Nephron progenitor cell (in vitro differentiated cells): ENCODE data around the gene POLRMT.

Source experiments
- DNase-seq: peaks from one replicate; pipeline ENCODE4 v3.0.0; 2021
- H3K27ac Mint-ChIP-seq: 2 replicates; pipeline ENCODE4 v1.8.0; 2021; ENCODE audit warnings: mild to moderate bottlenecking, moderate library complexity, mixed read lengths
- H3K27me3 Mint-ChIP-seq: 2 replicates; pipeline ENCODE4 v1.8.0; 2021; ENCODE audit warnings: mild to moderate bottlenecking, low read depth, mixed read lengths; ENCODE audit not compliant: poor library complexity
- H3K36me3 Mint-ChIP-seq: 2 replicates; pipeline ENCODE4 v1.8.0; 2021; ENCODE audit warnings: low read depth, mixed read lengths
- H3K4me1 Mint-ChIP-seq: 2 replicates; pipeline ENCODE4 v1.8.0; 2021; ENCODE audit warnings: mixed read lengths
- H3K4me3 Mint-ChIP-seq: 2 replicates; pipeline ENCODE4 v1.8.0; 2021; ENCODE audit warnings: mild to moderate bottlenecking, moderate library complexity, mixed read lengths
- H3K9me3 Mint-ChIP-seq: 2 replicates; pipeline ENCODE4 v1.8.0; 2021; ENCODE audit warnings: mild to moderate bottlenecking, moderate library complexity, mixed read lengths
- CTCF ChIP-seq: fragments of 200-600 bp; sonication (generic); IDR thresholded peaks from 2 replicates; pipeline ENCODE4 v1.5.0; 2021; ENCODE audit warnings: antibody characterized with exemption

The POLRMT gene

GRCh38 chr19:658916-659839, 25.8 kb upstream of the POLRMT start:
- Mint-ChIP-seq H3K27ac (peak overlapping the region; percentile 54), H3K9me3 (no peaks in the 10 kb centered on the region), H3K4me3 (no peak overlapping the region), H3K36me3 (peaks cover 5% of the 10 kb centered on the region), H3K4me1 (peaks cover 41% of the 10 kb centered on the region), H3K27me3 (peaks cover under 1% of the 10 kb centered on the region)
- TF ChIP-seq CTCF, result no peak
- no peak for DNase-seq

- H3K27ac Mint-ChIP-seq, result no peak overlapping the region
- no peaks in the 10 kb centered on the region for H3K9me3 Mint-ChIP-seq
- H3K4me1 Mint-ChIP-seq, result peaks cover 41% of the 10 kb centered on the region
- DNase-seq, result no peak
- H3K36me3 Mint-ChIP-seq, result peaks cover 5% of the 10 kb centered on the region
- TF ChIP-seq CTCF, result no peak
- H3K27me3 Mint-ChIP-seq, result no peaks in the 10 kb centered on the region
- no peak overlapping the region for H3K4me3 Mint-ChIP-seq
These were observed 24.9 kb upstream of the POLRMT start for GRCh38 chr19:658059-658839.

- H3K4me1 Mint-ChIP-seq, result peaks cover 41% of the 10 kb centered on the region
- H3K36me3 Mint-ChIP-seq, result peaks cover 5% of the 10 kb centered on the region
- no peak for TF ChIP-seq CTCF
- no peaks in the 10 kb centered on the region for H3K27me3 Mint-ChIP-seq
- no peak for DNase-seq
- peak overlapping the region; percentile 42 for H3K27ac Mint-ChIP-seq
- H3K9me3 Mint-ChIP-seq, result no peaks in the 10 kb centered on the region
- H3K4me3 Mint-ChIP-seq, result no peak overlapping the region
These were observed 24.3 kb upstream of the POLRMT start for GRCh38 chr19:657611-658010.

GRCh38 chr19:656751-657559, 23.6 kb upstream of the POLRMT start:
- H3K4me3 Mint-ChIP-seq, result no peak overlapping the region
- no peaks in the 10 kb centered on the region for H3K27me3 Mint-ChIP-seq
- no peak for DNase-seq
- H3K4me1 Mint-ChIP-seq, result peaks cover 40% of the 10 kb centered on the region
- H3K27ac Mint-ChIP-seq, result peak overlapping the region; percentile 42
- peaks cover 5% of the 10 kb centered on the region for H3K36me3 Mint-ChIP-seq
- TF ChIP-seq CTCF, result no peak
- no peaks in the 10 kb centered on the region for H3K9me3 Mint-ChIP-seq

- Mint-ChIP-seq H3K4me1 (peaks cover 27% of the 10 kb centered on the region), H3K4me3 (no peak overlapping the region), H3K36me3 (peaks cover 5% of the 10 kb centered on the region), H3K9me3 (no peaks in the 10 kb centered on the region), H3K27me3 (no peaks in the 10 kb centered on the region), H3K27ac (peak overlapping the region; percentile 97)
- no peak for TF ChIP-seq CTCF
- no peak for DNase-seq
These were observed 22.4 kb upstream of the POLRMT start for GRCh38 chr19:655691-656090.
